HG03460 (cell line): ENCODE data around the gene RHBDD1.
"Not testable (repeated sequence)": the region's sequence is repeated elsewhere in the genome, so short reads cannot be mapped to it uniquely, and the experiment has no call there.

Source experiments
- ATAC-seq: cut with Tn5 transposase; IDR thresholded peaks from one replicate; pipeline ENCODE4 v1.9.1; 2021; ENCODE audit not compliant: unreplicated experiment

Gene RHBDD1

DNA sequence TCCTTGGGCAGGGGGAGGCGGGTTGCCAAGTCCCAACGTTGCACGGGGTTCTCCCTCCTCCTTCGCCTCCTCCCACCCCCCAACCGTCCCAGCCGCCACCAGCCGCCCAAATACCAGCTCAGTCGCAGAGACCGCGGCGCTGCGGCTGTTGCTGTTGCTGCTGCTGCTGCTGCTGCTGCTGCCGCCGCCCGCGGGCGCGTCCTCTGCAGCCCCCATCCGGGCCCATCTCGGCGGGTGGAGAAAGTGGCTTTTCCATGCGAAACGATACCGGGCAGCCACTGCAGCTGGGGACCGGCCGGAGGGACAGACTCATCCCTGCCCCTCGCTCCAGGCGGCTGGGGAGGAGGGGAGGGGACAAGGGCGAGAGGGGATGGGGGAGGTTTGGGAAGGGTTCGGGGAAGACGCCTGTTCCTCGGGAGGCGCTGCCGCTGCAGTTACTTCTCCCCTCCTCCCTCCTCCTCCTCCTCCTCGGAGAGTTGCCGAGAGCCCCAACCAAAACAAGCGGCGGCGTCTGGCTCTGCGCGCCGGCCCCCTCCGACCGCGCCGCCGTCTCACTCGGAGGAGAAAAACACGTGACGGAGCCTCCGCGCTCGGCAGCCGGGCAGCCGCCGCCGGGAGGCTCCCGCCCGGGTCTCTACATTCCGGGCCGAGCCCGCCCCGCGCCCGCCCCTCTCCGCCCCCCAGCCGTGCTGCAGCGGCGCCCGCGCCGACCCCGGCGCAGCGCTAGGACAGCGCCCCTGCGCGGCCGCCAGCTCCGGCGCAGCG lies 36.5 kb upstream of the RHBDD1 start, which contains the start of gene IRS1:
TSS of gene IRS1 (minus strand) at position 610 of the 765 bp plus-strand sequence. CDS start 1,082 bp downstream, outside the sequence.
- peak; percentile 32 for ATAC-seq

DNA sequence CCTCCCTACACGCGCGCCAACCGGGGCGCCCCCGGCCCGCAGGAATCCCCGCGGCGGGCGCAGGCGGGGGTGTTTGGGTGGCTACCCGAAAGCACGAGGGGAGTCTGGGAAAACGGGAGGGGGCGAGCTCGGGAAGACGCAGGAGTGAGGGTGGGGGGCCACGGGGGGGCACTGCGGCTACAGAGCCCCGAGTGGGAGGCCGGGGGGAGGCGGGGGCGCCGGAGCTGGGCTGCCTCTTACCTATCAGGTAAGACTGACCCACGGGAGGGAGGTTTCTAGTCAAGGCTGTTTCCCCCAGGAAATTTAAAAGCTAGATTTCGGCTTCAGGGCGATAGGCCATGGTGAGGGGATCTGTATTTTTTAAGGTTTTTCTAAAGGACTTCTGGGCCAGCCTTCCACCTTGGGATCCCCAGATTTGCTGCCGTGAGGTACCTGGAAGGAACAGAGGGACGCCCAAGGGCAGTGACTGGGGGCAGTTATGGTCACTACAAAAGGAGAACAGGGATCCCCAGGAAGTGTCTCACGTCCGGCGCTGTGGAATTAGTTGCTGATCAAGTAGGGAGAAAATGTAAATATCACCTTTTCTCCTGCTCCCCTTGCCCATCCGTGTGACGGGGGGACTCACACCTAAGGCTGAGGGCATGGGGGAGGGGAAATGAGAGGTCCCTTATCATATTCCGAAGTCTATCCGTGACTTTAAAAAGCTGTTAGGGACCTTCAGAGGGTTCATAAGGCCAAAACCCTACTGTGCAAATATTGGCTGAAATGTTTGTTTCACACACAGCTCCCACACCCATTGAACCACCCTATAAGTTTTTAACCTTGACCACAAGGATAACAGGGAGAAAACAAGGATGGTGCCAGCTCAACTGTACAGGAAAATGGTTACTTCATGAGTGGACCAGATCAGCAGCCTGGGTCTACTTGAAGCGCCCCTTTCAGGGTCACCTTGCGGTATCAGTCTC lies 35.6 kb upstream of the RHBDD1 start:
- ATAC-seq, result no peak

DNA sequence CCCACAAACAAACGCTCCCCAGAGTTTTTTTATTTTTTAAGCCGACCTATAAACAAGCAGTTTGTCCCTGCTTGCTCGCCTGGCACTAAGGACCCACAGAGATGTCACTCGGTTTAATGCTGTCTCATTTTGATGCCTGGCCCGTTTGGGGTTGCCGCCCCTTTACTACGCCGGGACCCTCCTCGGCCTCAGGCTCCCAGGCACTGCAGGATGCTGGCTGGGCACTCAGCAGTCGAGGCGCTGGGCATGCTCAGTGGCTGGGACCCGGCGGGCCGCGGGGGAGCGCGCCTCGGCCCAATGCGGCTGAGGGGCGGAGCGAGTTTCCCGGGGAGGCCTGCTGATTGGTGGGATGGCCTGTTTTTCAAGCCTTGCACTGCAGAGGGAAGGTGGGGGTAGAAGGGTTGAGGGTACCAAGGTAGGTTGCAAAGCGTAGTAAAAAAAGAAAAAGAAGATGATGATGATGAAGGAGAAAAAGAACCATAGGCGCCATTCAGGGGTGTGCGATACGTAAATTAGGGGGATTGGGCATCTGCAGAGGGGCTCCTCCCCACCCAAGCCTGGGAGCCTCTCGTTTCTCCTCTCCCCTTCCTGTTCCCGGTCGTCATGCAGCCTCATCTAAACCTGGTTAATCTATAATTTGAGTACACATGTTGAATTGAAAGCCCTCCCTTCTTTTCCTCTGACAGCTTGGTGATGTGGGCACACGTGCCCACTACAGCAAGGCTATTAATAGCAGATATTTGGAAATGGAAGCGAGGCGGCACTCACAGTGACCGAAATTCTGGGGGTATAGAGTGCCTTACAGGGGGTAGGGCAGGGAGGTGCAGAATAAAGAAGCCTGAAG lies 34.7 kb upstream of the RHBDD1 start:
- ATAC-seq, result peak; percentile 79

DNA sequence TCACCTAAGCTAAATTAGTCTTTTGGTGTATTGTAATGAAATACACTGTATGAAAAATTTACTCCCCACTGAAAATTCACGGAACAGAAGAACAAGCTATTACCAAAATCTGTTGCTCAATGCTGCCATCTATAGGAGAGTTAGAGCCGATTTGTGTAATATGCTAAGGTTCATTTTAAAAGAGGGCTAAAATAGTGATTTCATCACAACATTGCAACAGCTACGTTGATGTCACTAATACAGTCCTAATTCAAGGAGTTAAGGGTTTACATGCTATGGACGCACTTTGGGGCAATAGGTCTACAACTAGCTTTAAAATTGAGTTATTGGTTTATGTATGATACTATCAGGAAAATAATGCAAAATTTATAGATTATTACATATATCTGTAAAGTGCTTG lies 33.3 kb upstream of the RHBDD1 start:
- ATAC-seq, result no peak

DNA sequence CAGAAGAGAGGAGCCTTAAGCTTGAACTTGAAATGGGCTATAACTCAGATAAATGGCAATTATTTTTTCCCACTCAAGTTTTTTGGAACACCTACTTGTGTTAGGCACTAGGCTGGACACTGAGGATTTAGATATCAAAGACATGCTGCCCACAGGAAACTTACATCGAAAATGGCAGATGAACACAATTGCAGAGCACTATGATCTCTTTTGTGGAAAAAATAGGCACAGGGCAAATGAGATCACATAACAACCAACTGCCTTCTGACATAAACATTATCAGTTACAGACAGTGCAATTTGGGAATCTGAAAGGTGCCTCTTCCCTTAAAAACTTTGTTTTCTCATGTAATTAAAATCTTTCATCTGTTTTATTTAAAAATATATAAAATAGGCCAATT lies 32.4 kb upstream of the RHBDD1 start:
- no peak for ATAC-seq

DNA sequence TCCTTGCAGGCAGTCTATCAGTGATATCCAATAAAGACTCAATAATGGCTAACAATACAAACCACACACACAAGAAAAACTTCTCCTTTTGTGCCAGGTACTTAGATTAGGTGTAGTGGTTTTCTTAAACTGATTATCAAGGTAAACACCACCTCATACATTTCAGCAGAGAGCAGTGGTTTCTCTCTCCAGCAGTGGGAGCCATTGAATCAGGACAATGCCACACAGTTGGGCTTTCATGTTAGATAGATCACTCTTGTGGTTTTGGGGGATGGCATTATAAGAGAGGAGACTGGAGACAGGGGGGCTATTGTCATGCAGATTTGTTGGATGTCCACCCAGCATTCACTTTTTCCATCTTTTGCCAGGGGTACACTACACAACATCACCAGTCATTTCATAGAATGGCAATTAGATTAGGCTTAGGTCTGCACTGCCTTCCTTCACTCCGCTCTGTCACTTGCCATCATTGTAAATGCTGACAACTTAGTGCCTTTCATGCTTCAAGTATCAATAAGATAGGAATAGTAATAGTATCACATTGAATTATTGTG lies 22.6 kb upstream of the RHBDD1 start:
- no peak for ATAC-seq

DNA sequence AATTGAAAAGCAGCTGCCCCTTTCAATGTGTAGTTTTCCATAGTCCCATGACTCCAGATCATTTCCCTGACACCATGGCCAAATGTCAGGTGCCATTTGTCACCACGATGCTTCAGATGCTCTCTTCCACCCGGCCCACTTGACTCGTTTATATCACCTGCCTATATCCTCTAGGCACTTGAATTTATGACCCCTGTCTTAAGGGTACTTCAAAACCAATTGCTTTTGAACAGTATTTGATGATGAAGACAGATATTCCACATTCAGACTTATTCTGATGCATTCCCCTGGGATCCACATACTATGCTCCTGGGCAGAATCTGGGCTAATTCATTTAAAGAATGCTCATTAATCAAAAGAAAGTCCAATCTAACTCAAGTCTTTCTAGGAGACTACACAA lies 16.9 kb upstream of the RHBDD1 start:
- no peak for ATAC-seq

DNA sequence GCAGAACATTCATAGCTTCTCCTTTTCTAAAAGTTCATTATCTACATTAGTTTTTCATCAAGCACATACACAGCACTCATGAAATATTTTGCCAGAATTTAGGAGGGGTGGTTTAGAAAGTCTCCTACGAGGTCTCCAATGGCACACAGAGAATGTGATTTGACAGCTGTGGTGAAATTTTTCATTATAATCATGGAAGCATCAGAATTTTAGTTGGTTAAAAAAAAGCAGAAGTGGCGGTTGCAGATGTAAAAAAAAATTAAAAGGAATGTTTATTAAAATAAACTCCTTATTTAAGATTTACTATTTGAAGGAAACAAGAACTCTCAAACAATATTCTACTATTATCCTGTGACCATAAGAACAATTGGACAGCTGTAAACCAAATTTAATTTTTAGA lies 10.8 kb upstream of the RHBDD1 start:
- ATAC-seq, result no peak

DNA sequence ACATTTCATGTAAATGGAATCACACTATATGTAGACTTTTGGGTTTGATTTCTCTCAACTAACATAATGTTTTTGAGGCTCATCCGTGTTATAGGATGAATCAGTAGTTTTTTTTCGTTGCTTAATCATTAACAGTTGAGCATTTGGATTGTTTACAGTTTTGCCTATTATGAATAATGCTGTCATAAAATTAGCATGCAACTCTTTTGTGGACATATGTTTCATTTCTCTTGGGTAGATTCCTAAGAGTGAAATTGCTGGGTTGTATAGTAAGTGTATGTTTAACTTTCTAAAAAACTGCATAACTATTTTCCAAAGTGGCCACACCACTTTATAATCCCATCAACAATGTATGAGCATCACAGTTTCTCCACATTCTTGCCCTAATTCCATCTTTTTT lies 7.7 kb upstream of the RHBDD1 start:
- no peak for ATAC-seq

DNA sequence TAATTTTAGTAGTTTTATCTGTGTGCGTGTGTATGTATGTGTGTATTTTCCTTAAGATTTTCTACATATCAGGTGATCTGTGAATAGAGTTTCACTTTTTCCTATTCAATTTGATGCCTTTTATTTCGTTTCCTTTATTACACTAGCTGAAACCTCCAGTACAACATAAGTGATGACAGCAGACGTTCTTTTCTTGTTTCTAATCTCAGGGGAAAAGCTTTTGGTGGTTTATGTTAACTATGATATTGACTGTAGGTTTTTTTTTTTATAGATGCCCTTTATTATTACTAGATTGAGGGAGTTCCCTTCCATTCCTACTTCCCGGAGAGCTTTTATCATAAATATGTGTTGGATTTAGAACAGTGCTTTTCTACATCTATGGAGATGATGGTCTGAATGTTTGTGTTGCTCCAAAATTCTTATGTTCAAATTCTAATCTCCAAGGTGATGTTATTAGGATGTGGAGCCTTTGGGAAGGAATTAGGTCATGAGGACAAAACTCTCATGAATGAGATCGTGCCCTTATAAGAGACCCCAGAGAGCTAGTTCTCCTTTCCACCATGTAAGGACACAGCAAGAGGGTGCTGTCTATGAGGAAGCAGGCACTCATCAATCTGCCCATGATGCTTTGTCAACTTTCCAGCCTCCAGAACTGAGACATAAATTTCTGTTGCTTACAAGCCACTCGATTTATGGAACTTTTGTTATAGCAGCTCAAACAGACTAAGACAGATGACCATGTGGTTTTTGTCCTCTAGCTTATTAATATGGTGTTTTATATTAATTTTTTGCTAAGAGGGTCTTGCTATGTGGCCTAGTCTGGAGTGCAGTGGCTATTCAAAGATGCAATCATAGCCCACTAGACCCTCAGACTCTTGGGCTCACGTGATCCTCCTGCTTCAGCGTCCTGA lies 5.9 kb upstream of the RHBDD1 start:
- ATAC-seq, result no peak

DNA sequence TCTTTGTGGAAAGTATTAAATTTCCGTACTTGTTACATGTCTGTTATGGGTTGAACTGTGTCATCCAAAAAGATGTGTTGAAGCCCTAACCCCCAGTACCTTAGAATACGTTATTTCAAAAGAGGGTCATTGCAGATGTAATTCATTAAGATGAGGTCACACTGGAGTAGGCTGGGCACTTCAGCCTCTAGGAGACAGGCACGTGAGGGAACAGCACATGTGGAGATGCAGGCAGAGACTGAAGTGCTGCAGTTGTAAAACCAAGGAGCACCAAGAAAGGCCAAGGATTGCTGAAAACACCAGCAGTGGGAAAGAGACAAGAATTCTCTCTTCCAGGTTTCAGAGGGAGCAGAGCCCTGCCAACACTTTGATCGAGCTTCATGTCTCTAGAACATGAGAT lies 4.6 kb upstream of the RHBDD1 start:
- no peak for ATAC-seq

DNA sequence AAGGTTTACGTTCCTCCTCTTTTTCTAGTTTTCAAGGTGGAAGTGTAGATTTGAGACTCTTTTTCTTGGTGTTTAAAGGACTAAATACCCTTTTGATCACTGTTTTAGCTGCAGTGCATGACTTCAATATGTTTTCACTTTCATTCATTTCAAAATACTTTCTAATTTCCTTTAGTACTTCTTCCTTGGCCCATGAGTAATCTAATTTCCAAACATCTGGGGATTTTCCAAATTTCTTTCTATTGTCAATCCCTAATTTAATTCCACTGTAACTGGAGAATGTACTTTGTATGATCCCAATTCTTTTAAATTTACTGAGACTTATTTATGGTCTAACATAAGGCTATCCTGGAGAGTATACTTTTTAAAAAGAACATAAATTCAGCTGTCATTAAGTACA lies 3.8 kb upstream of the RHBDD1 start:
- ATAC-seq, result no peak

DNA sequence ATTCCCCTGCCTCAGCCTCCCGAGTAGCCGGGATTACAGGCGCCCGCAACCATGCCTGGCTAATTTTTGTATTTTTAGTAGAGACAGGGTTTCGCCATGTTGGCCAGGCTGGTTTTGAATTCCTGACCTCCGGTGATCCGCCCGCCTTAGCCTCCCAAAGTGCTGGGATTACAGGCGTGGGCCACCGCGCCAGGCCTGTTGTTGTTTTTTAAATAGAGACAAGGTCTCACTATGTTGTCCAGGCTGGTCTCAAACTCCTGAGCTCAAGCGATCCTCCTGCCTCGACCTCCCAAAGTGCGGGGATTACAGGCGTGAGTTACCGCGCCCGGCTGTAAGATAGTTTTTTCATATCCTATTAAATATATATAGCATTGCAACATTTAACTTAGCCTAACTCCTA lies 974 bp upstream of the RHBDD1 start:
- ATAC-seq, result not testable (repeated sequence)

DNA sequence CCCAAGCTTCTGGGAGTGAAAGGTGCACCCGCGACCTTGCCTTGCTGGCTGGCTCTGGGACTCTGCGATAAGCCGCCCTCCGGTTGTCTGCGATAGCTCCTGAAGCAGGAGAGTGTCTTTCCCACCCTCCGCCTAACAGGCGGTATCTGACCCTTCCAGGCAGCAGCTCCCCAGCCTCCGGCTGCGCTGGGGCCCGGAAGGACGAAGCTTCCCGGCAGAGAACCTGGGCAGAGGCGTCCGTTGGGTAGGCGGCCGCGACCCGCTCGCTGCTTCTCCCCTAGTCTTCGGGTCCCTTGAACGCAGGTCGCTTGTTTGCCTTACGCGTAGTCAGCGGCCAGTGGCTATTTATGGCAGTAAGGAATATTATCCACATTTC lies 446 bp upstream of the RHBDD1 start:
- peak; percentile 21 for ATAC-seq

DNA sequence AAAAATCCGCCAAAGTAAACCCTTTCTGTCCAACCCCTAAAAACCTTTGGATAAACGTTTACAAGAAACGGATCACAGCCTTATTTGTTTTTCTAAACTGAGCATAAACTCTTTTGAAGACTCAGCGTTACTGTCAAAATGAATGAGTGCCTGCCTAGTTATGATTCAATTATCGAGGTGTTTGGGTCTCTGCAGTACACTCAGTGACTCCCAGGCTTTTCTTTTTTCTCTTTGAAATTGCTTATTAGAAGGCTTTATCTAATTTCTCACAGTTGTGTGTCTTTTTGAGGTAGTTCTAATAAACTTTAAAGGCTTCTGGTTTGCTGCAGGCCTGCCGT lies 663 bp downstream of the RHBDD1 start:
- peak; percentile 3 for ATAC-seq

DNA sequence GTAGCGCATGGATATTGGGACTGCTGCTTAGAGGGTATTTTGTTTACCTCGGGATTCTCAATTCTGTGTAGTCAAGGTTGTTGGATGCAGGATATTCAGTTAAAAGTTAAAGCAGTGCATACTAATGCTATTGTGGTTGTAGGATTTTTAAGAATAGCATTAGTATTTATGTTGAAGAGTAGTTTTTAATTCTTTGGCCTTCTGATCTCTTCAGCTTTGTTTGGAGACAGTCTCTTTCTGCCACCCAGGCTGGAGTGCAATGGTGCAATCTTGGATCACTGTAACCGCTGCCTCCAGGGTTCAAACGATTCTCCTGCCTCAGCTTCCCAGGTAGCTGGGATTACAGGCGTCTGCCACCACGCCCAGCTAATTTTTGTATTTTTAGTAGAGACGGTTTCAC lies 1.5 kb downstream of the RHBDD1 start:
- ATAC-seq, result no peak

DNA sequence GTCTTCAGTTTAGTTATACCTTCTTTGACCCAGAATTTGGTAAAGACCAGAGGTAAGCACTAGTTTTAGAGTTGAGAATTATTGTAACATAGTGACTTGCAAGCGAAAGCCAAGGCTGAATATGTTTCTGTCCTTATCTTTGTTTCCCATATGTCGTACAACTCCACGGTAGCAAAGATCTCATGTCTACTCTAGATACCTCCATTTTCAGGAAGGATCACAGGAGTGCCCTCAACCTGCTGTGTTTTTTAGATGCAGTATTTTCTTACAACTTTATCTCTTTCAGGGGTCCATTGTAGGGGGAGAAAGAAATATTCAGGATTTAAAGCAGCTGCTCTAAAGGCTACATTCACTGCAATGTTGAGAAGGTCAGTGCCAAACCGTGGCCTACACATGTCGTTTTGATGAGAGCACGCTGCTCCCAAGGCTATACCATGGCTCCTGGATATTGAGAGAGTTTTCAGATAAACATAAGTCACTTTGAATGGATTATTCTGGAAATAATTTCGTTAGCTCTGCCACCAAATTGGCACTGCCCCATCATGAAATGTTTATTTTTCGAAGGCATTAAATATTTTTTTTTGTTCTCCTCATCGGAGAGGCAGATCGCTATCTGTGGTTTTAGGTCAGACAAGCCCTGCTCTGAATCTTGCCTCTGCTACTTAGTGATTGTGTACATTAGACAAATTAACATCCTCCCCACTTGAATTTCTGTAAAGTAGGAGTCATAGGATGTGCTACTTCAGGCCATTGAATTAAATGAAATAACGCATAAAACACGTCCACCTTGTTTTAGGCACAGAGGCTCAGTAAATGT lies 2.1 kb downstream of the RHBDD1 start:
- no peak for ATAC-seq

DNA sequence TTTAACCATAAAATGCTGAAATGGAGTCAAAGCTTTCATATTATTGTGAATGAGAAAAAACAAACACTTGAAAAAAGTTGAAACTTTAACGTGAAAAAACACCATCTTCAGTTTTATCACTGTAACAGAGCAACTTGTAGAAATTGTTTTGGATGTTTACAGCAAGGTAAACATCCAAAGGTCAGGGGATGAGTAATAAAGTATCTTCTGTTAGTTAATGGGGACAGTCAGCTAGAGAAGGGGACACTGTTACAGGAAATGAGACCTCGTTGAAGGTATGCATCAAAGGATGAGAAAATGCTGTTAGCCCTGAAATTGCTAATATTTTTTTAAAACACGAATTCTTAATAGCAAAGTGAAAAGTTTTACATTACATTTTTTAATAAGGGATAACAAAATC lies 2.9 kb downstream of the RHBDD1 start:
- no peak for ATAC-seq

DNA sequence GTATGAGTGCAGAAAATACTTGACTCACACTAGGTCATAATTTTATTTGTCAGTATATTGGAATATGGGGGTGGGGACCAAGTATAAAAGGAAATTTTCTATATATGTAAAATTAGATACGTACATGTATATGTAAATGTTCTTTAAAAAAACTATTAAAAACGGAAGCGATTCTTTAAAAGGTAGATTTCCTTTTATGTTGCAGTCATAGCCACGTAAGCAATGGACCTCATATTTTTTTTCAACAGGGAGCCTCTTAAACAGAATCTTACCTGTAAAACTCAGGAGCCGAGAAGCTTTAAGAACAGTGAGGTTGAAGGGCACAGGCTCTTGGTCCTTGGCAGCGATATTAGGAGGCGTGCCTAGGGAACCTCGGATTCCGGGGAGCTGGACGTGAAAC lies 3.3 kb downstream of the RHBDD1 start:
- ATAC-seq, result no peak
